Hindlimb muscle (tissue), 1 donor: Measurements from ENCODE around the gene LEP. TPM values are rescaled to one million over a fixed set of nuclear protein-coding genes. Genes with fewer than 3 reads are reported as not detected.
"Not testable (repeated sequence)": the region's sequence is repeated elsewhere in the genome, so short reads cannot be mapped to it uniquely, and the experiment has no call there.

Experiments
- DNase-seq: peaks from one replicate; pipeline ENCODE4 v3.0.0-alpha.2; 2013
- polyA plus RNA-seq: library from polyadenylated mRNA; unstranded; fragments of 120-200 nt; gene quantifications from one replicate; pipeline ENCODE4 v1.2.1, GENCODE V29; 2013; ENCODE audit not compliant: insufficient read length

LEP gene
- polyA plus RNA-seq, 1 donor = 0.05 TPM

DNA sequence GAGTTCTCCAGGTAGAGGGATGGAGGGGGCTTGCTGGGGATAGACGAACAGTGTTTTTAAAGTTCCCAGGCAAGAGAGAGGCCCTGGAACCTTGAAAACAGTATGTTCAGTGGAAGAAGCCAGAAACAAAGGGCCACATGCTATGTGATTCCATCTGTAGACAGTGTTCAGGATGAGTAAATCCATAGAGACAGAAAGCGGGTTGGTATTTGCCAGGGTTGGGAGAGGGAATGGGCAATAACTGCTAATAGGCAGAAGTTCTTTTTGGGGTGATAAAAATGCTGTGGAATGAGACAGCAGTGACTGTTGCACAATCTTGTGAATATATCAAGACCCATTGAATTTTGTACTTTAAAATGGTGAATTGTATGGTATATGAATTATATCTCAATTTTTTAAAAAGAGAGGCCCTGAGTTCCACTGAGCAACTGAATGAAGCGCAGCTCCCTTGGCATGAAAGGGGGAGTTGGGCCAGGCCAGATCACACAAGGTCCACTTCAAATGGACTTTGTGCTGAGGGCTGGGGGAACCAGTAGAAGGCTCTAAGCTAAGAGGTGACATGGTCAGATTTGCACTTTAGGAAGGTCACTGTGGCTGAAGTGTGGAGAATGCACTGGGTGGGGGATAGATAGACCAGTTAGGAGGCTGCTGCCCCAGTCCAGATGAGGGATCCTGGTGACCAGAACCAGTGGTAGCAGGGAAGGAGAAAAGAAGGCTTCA is 34.0 kb downstream of the LEP start:
- DNase-seq = no peak

DNA sequence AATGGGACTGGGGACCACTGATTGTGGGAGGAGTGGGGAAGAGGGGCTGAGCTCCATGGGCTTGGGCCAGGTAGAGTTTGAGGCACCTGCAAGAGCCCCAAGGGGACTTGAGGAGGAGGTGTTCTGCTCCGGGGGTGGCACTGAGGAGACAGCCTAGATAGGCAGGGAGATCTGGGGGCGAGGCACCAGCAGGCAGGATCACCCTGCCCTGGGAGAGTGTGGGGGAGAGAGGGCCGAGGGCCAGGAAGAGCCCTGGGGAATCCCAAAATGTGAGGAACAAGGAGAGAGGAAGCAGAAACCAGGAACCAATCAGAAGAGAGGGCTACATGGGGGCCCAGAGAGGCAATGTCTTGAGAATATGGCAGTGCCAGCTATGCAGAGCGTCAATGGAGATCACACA is 34.6 kb downstream of the LEP start:
- DNase-seq = no peak

DNA sequence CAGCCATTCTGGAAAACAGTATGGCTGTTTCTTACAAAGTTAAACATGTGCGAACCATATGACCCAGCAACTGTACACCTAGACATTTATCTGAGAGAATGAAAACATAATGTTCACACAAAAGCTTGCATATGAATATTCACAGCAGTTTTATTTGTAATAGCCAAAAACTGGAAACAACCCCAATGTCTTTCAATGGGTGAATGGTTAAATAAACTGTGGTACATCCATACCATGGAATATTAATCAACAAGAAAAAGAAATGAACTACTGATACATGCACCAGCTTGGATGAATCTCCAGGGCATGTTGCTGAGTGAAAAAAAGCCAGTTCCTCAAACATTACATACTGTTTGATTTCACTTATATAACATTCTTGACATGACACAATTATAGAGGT is 37.3 kb downstream of the LEP start:
- no peak for DNase-seq

DNA sequence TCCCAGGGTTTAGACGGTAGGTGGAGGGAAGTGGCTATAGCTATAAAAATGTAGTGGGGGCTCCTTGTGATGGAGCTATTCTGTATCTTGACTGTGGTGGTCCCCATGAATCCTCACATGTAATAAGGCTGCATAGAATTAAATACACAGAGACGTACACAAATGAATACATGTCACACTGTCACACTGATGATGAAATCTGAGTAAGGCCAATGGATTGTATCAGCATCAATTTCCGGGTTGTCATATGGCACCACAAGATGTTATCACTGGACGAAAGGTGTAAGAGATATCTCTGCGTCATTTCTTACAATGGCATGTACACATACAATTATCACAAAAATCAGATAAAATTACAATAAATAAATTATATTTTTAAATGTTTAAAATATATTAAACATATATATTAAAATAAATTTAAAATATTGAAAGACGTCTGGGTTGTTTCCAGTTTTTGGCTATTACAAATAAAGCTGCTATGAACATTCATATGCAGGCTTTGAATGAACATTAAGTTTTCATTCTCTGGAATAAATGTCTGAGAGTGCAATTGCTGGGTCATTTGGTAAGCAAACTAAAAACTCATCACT is 38.1 kb downstream of the LEP start:
- DNase-seq = no peak

- DNase-seq = not testable (repeated sequence)
Measured at GRCh38 chr7:128280451-128280850, 39.4 kb downstream of the LEP start.

DNA sequence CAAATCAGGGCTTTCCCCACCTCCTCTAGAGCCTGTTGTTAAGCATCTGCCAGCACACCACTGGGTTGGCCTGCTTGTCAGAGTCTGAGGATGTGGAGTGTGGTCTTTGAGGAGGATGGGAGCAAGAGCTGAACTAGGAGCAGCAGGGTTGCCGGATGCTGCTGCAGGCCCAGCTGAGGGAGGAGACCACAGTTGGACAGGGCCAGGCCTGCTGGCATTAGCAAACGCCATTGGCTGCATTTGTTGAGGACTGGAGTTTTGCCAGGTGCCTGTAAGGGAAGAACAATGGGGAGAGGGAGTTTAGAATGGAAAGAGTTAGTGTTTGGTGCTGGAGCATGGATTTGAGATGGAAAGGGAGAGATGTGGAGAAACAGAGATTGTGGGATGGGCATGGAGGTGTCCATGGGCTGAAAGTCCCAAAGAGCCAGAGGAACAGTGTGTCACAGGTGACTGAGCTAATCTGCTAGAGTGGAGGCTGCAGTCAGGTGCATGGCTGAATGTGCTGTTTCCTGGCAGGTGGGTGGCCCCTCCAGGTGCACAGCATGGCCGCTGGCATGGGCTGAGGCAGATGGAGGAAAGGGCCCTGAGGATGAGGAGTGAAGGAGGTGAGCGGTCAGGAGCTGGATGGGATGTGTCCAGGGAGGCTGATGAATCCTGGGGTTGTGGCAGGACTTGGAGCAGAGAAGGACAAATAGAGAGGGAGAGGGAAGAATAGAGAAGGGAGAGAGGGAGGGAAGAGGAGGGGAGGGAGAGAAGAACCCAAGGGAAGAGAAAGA is 40.7 kb downstream of the LEP start:
- no peak for DNase-seq

DNA sequence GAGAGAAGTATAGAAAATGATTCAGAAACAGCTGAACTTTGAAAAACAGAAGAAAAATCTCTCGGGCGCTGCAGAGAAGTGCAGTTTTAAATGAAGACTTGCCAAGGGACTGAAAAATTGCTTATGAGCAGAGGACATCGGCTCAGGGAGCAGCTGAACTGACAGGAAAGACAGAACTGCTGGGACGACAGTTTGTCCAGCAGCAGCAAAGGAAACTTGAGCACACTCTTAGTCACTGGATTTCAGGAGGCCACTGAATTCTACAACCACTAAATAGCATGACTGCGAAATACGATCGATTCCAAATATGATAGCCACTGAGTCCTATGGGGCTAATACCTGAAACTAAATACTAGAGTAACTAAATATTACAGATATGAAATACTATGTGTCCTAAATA is 43.0 kb downstream of the LEP start:
- no peak for DNase-seq

GRCh38 chr7:128287556-128287955 is 46.5 kb downstream of the LEP start:
- DNase-seq = no peak

DNA sequence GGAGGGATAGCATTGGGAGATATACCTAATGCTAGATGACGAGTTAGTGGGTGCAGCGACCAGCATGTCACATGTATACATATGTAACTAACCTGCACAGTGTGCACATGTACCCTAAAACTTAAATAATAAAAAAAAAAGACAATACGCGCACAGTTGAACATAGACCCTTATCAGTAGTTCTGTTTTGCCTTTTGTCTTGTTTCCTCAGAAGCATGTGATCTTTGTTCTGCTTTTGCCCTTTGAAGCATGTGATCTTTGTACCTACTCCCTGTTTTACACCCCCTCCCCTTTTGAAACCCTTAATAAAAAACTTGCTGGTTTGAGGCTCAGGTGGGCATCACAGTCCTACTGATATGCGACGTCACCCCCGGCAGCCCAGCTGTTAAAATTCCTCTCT is 56.9 kb downstream of the LEP start:
- not testable (repeated sequence) for DNase-seq

GRCh38 chr7:128299109-128299607 is 58.1 kb downstream of the LEP start:
- DNase-seq = no peak

DNA sequence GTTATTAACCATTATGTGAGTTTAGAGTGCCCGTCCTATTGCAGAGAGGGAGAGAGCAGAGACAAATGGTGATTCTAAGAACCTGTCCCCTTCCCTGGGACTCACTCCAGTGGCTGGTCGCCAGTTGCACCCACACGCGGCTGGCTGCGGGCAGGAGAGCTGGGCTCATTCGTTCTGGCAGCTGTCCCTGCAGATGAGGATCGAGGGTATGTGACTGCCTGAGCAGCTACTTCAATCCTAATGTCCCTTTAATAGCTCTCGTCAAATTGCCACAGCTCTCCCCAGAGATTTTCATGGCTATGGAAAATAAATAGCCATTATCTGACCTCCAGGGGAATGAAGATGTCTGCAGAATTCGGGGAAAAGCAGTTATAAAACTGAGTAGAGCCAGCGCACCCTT is 61.1 kb downstream of the LEP start:
- DNase-seq = no peak

DNA sequence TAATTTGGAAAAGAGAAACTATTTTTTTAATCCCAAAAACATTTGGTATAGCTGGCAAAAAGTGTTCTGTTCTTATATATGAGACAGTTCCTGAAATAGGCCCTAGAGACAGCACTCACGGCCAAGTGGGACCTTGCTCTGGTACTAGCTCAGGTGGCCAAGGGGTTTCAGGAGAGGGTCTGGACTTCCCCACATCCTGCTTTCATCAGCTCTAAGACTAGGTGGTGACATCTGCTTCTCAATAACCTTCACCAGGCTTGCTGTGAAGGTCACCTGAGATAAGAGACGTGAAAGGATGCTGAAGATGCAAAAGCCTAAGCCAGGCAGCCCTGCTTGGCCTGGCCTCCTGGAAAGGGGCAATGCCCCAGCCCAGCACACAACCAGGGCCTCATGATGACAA is 62.1 kb downstream of the LEP start:
- no peak for DNase-seq

- no peak for DNase-seq
Measured at GRCh38 chr7:128303643-128304042, 62.6 kb downstream of the LEP start.

DNA sequence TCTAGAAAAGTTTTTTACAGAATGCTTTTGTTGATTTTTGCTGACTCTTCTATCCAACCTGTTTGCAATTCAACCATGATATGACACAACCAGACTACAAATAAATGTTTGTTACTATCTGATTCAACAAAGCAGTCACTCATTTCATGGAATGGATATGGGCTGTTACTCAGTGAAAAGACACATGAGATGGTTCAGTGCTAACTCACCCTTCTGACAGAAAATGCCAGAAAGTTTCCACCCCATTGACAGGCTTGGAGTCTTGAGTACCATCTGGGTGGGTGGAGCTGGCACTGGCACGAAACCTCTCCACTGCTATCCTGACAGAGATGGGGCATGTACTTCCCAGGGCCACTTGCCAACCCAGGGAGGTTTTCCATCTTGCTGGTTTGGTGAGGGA is 63.1 kb downstream of the LEP start:
- no peak for DNase-seq

GRCh38 chr7:128307061-128307460 is 66.0 kb downstream of the LEP start:
- DNase-seq = no peak

Other genes starting within 250 kb of the LEP start
- gene LRRC4, start 209.8 kb upstream of the LEP start, polyA plus RNA-seq = 4.7 TPM
- 43.3 TPM for gene RBM28, start 102.6 kb downstream of the LEP start, polyA plus RNA-seq
- 32.9 TPM for gene PRRT4, start 120.4 kb downstream of the LEP start, polyA plus RNA-seq
- gene IMPDH1, start 168.7 kb downstream of the LEP start, polyA plus RNA-seq = 23.2 TPM
- gene HILPDA, start 214.6 kb downstream of the LEP start, polyA plus RNA-seq = 12.9 TPM
- 22.6 TPM for gene METTL2B, start 235.5 kb downstream of the LEP start, polyA plus RNA-seq